ENCODE measurements around the gene ERN1. TPM values are rescaled to one million over a fixed set of nuclear protein-coding genes. Genes with fewer than 3 reads are reported as not detected.

The ERN1 gene
- total and polyA plus RNA-seq, 2 of the 13 experiments (the other 11 are each of a cell fraction or from before 2014, with no cell fraction given) = 6.0 to 12.7 TPM

- no peak for TF ChIP-seq ZBTB2 (CRISPR knock-in tag; IDR thresholded peaks at IDR 0.05; ENCODE audit: low read depth)
- TF ChIP-seq ZNF567 (CRISPR knock-in tag; IDR thresholded peaks at IDR 0.05; ENCODE audit: borderline replicate concordance) = no peak
- peak; percentile 90; the same call in 1 of the 2 replicates for TF ChIP-seq ZNF839 (CRISPR knock-in tag; IDR thresholded peaks at IDR 0.05; ENCODE audit: borderline replicate concordance)
- TF ChIP-seq KMT2B (CRISPR knock-in tag; IDR thresholded peaks at IDR 0.05) = no peak
- TF ChIP-seq HNF1B (CRISPR knock-in tag; IDR thresholded peaks at IDR 0.05) = peak; percentile 43; the same call in 1 of the 2 replicates
- TF ChIP-seq ZNF501 (CRISPR knock-in tag; IDR thresholded peaks at IDR 0.05) = peak; percentile 28; the same call in 1 of the 2 replicates
- TF ChIP-seq HMGXB4 (CRISPR knock-in tag; IDR thresholded peaks at IDR 0.05; ENCODE audit: borderline replicate concordance in 1 of 2, low read depth in 1 of 2) = peak in 1 of 2 experiments; percentile 16; a peak in 1 of 4 replicates
- no peak for TF ChIP-seq FIP1L1 (IDR thresholded peaks at IDR 0.05; ENCODE audit: borderline replicate concordance, insufficient read depth, low read depth, low read length)
- 0 out of 2 replicates have a peak, but pooled peaks have one; percentile 44 for TF ChIP-seq ZNF572 (CRISPR knock-in tag; IDR thresholded peaks at IDR 0.05)
- no peak for TF ChIP-seq NR2F2 (IDR thresholded peaks at IDR 0.05; ENCODE audit: borderline replicate concordance, low read depth)
- 0 out of 2 replicates have a peak, but pooled peaks have one; percentile 34 for TF ChIP-seq POLR2G (IDR thresholded peaks at IDR 0.05; ENCODE audit: low read depth, low read length)
- TF ChIP-seq ZSCAN31 (CRISPR knock-in tag; IDR thresholded peaks at IDR 0.05; ENCODE audit: low read depth) = no peak
- 0 out of 2 replicates have a peak, but pooled peaks have one; percentile 51 for TF ChIP-seq MEF2D (CRISPR knock-in tag; IDR thresholded peaks at IDR 0.05)
- TF ChIP-seq ZNF143 (CRISPR knock-in tag; IDR thresholded peaks at IDR 0.05) = 0 out of 2 replicates have a peak, but pooled peaks have one; percentile 53
- no peak for TF ChIP-seq ZNF18 (CRISPR knock-in tag; IDR thresholded peaks at IDR 0.05; ENCODE audit: insufficient replicate concordance)
- TF ChIP-seq ELF1 (CRISPR knock-in tag; IDR thresholded peaks at IDR 0.05) = no peak
- no peak for TF ChIP-seq LCORL (IDR thresholded peaks at IDR 0.05)
- peak; percentile 56; the same call in 1 of the 2 replicates for TF ChIP-seq LCORL (CRISPR knock-in tag; IDR thresholded peaks at IDR 0.05)
- 0 out of 2 replicates have a peak, but pooled peaks have one; percentile 48 for TF ChIP-seq POLR2AphosphoS5 (IDR thresholded peaks at IDR 0.05; ENCODE audit: low read depth, low read length)
- peak; percentile 57; the same call in 1 of the 2 replicates for TF ChIP-seq MYC (CRISPR knock-in tag; IDR thresholded peaks at IDR 0.05; ENCODE audit: borderline replicate concordance)
- peak; percentile 29; the same call in 1 of the 2 replicates for TF ChIP-seq MAZ (IDR thresholded peaks at IDR 0.05; ENCODE audit: borderline replicate concordance, low read depth, low read length)
- peak; percentile 33; the same call in 1 of the 2 replicates for TF ChIP-seq MAZ (CRISPR knock-in tag; IDR thresholded peaks at IDR 0.05; ENCODE audit: low read depth)
Observed at GRCh38 chr17:64006361-64007088, 123.4 kb downstream of the ERN1 start (continued).

All from HepG2 (cell line).